HG03135 (cell line): ENCODE measurements around the gene DIP2C.

ENCODE experiments used
- ATAC-seq: cut with Tn5 transposase; IDR thresholded peaks from one replicate; pipeline ENCODE4 v1.9.1; 2021; ENCODE audit warnings: mild to moderate bottlenecking, moderate library complexity; ENCODE audit not compliant: unreplicated experiment

The DIP2C gene

DNA sequence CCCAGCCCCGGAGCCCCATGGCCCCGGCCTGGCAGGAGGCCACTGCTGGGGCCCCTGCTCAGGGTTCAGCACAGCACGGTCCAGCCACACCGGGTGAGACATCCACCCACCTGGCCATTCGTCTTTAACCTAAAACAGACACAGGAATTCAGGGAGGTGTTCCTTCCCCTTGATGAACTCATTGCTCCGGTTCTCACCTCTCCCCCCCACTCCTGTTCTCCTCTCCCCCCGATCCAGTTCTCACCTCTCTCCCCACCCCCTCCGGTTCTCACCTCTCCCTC is 129.8 kb downstream of the DIP2C start:
- no peak for ATAC-seq

DNA sequence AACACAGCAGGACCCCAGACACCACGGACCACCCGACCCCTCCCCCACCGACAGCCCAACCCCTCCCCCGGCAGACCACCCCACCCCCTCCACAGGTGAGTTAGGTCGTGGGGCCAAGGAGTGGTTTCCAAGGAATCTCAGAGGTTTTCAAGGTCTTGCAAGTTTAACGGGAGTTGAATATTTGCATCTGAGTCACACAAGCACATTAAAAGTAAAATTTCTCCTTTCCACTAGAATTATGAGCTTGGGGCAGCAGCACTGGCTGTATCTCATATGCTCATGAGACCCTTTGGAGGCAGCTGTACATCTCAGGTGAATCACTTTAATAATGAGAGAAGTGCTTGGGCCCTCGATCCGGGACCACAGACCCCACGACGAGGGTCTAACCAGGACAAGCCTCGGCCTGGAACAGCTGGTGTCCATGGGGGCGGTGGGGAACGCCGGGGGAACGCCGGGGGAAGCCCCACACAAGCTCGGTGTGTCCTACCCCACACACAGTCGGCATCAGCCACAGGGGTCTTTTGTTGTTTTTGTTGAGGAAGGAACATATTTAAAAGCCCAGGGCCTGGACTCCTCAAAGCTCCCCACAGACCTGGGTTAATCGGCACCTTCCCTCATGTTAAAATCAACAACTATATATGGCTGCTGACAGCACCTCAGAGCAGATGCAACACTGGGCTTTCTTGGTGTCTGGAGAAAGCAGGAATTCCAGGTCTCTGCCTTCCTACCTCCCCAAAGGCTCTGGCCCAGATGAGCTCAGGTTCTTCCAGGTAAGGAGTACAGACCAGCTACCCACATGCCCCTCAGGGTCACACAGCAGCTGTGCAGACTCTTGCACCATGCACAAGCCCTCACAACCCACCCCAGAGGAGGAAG is 130.3 kb downstream of the DIP2C start:
- ATAC-seq, result no peak

DNA sequence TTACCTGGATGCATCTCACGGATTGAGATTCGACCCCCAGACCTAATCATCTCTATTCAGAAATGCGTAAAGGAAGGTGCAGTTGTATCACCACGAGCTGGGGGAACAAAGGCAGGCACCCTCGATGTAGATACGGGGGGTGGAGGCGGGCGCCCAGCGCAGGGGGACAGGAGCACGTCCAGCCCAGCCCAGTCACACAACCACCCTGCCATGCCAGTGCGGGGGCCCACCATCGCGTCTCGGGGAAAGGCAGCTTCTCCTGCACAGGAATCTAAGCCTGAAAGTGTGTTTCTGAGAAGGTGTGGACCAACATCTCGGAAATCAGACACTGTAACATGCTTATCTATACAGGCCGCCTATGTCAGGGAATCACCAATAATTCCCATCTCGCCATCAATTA is 131.1 kb downstream of the DIP2C start:
- ATAC-seq, result no peak

DNA sequence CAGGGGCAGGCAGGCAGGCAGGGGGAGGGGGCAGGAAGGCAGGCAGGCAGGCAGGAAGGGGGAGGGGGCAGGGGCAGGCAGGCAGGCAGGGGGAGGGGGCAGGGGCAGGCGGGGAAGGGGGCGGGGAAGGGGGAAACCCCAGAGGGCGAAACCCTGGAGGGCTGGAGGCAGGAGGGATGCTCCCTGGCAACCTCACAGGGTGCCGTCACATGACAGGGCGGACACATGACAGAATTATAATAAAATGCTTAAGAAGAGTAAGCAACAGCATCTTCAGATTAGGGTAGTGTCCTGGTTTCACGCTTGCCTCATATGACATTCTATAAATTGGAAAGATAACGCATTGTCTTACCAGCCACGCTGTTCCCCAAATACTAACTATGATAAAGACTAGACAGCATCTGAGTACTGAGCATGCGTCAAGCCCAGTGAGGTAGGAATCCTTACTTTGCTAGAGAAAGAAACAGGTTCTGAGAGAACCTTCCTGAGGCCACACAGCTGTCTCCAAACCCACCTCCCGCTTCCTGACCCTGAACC is 131.6 kb downstream of the DIP2C start:
- ATAC-seq, result no peak

DNA sequence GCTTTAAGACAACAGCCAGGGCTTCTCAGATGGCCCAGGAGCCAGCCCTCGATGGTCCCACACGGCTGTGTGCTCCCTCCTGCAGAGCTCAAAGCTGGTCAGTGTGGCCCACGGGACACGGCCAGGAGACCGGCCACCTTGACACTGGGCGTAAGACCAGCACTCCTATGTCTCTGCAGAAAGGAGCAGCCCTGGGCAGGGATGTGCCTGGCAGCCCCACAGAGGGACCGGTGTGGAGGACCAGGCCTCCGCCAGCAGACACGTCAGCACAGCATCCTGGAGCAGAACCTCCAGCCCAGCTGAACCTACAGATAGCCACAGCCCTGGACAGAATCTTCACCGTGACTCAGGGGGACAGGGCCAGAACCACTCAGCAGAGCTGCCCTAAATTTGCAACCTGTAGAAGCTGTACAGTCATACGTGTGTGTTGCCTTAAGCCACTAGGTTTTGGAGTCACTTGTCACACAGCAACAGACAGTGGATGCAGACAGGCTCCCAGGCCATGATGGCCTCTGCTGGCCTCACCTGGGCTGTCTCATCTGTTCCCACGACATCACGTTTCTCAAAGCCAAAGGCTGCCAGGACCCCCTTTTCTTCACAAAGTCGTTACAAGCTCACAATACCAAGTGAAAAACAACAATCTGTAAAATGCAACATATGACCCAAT is 132.4 kb downstream of the DIP2C start:
- ATAC-seq, result no peak

DNA sequence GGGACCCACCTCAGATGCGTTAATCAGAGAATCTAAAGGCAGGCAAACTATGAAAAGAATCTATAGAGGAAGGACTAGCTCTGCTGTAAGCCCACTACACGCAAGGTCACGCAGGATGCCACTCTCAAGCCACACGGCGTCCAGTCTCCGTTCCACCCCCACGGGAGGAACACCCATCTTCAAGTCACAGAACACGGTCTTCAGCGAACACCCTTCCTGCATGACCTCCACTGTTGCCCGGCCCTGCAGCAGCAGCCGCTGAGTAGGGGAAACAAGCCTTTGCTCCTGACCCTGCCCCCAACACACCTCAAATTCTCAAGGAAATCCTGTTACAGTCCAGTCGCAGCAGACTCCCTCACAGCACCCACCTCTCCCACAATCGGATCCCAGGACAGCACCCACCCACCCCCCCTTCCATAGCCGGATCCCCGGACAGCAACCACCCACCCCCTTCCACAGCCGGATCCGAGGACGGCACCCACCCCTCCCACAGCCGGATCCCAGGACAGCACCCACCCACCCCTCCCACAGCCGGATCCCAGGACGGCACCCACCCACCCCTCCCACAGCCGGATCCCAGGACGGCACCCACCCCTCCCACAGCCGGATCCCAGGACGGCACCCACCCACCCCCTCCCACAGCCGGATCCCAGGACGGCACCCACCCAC is 133.7 kb downstream of the DIP2C start:
- no peak for ATAC-seq

DNA sequence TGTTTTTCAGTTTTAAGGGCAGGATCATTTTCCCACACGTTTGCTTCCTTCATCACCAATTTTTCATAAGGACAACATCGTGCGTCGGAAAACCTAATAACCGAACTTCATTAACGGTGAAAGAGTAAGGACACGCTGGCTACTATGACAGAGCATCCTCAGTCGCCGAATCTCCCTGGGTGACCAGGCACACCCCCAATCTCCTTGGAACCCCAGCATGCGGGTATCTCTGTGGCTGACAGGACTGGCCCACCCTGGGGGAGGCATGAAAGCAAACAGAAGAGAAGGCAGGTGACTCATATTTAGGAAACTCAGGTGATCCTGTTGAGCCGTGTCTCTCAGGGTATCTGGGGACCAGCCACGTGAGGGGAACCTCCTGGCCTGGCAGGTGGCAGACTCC is 134.2 kb downstream of the DIP2C start:
- ATAC-seq, result no peak

DNA sequence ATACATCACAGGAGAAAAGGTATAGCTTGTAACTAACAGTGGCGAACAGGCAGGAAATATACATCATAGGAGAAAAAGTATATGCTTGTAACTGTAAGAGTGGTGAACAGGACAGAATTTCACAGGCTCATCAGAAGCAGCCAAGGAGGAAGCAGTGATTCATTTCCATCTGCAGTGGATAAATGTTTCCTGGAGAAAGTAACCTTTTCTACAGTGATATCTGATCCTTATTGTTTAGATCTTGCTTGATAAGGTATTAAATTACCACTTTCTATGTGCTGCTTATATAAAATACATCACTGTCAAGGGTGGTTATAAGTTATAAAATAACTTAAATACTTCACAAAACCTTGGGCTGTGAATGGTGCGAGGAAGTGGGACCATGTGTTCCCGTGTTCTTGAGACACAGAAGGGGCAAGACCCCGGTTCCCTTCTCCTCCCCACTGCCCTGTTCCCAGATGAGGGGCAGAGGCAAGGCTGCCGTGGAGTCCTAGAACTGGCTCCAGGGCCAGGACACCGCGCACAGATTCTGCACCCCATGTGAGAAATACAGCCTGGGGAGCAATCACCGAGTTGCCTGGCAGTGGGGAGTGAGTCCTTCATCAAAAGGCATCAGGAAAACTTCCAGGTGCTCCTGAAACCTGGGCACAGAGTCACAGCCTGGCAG is 135.2 kb downstream of the DIP2C start:
- no peak for ATAC-seq

DNA sequence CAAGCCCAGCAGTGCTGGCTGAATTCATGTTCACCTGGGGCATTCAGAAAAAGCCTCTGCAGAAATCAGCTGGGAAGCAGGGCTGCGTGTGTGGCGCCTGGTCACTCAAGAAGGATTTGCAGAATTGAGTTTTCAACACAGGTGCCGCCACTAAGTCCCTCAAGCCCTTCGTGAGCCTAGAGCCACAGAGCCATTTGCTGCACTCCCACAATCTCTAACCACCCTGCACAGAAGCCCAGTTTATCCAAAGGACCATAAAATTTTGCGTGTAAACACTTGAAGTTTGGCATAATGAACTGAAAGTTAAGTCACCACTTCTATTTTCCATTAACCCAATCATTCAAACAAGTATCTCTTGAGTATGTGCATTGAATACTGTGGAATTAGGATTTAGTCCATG is 136.2 kb downstream of the DIP2C start:
- no peak for ATAC-seq

DNA sequence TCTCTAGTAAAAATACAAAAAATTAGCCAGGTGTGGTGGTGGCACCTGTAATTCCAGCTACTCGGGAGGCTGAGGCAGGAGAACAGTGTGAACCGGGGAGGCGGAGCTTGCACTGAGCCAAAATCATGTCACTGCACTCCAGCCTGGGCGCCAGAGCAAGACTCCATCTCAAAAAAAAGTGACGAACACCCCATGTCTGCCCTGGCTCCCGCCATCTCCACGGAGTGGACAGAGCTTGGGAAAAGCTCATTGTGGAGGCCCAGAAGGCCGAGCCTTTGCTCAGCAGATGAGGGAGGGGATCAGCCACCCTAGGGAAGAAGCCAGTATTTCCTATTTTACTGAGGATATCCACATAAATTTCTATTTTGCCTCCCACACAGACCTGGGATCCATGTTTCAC is 136.8 kb downstream of the DIP2C start:
- ATAC-seq, result no peak

DNA sequence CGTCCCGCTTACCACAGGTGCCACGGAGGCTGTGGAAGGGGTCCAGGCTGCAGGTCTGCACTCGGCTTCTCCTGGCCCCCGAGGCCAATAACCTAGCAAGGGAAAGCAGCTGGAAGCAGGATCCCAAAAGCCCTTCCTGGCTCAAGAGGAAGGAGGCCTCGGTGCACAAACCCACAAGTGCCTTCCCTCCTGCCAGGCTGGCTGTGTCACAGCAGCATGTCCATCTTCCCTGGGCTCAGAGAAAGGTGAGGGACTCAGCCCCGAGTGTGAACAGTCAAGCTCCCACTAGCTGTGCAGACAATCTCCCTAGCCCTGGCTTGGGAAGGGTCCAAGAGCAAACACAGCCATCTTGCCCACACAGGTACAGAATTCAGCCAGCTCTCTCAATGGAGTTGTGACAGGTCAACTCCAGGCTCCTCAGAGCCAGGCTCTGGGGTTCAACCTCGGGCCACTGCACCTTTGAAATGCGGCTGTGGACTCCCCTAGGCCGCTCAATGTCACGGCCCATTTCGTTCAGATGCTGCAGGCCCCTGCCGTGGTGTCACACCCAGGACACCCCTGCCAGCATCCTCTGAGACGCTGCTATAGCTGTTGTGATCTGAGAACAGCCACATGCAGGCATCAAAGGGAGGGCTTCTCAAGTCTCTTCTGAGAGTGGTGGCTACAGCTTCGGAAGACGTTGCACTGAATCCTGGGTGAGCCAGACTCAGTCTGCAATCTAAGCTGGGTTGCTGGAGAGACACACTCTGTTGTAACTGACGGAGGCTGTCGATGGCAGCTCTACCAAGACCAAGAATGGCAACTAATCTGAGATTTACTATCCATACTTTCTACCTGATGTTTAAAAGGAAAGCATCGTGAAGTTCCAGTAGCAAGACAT is 137.9 kb downstream of the DIP2C start:
- ATAC-seq, result no peak

DNA sequence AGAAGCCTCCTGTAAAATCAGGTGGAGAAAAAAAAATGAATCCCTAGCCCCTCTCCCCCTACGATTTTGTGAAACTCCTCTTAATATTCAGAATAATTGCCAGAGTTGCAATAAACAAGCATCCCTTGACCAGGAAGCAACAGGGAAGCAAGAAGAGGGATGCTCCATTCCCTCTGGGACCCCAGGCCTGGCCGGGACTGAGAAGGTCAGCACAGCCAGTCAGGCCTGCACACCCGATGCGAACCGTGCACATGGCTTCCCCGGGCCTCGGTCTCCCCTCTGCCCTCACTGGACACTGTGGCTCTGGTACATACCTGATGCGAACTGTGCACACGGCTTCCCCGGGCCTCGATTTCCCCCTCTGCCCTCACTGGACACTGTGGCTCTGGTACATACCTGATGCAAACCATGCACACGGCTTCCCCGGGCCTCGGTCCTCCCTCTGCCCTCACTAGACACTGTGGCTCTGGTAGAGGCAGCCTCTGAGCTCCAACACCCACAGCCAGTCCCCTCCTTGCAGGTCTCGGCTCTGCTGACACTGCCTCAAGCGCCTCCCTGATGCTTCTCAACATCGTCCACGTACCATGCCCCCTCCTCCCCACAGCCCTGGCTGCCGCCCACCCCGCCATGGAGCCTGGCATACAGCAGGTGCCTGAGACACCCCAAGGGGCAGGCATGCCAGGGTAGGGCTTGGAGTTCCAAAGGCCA is 138.6 kb downstream of the DIP2C start:
- ATAC-seq, result no peak

DNA sequence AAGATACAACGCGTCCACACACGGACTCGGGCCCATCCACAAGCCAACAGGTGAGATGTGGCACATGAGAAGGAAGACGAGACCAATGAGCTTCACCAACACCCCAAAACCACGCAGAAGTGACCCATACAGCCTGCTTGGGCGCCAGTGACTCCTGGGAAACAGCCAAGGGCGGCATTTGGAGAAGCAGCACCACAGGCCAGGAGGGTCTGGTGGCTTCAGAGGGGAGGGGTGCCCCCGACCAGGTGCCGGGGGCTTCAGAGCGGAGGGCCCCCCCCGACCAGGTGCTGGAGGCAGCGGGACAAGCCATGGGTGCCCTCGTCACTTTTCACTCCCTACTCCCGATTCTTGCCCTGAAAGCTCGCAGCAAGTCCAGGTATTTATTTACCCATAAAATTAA is 140.1 kb downstream of the DIP2C start:
- no peak for ATAC-seq

DNA sequence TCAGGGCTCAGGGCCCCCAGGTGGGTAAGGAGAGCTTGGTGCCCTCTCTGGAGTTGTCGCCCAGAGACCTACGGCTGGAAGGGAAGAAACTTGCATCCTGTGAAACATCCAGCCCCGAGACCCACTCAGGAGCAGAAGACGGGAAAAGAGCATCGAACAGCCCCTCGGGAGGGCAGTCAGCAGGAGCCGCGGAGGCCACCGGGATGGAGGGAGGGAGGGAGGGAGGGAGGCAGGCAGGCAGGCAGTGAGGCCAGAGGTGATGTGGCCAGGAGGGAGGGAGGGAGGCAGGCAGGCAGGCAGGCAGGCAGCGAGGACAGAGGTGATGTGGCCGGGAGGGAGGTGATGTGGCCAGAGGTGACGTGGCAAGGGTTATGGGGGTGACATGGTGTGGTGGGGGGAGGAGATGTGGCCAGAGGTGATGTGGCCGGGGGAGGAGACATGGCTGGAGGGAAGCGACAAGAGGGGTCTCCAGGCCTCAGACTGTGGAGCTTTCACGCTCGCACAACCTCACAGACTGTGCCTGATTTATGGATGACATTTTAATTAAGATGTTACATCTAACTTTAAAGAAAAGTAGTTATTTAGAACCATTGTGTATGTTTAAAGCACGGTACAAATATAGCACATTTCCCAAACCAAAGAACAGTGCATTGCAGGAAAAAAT is 141.1 kb downstream of the DIP2C start:
- ATAC-seq, result no peak

DNA sequence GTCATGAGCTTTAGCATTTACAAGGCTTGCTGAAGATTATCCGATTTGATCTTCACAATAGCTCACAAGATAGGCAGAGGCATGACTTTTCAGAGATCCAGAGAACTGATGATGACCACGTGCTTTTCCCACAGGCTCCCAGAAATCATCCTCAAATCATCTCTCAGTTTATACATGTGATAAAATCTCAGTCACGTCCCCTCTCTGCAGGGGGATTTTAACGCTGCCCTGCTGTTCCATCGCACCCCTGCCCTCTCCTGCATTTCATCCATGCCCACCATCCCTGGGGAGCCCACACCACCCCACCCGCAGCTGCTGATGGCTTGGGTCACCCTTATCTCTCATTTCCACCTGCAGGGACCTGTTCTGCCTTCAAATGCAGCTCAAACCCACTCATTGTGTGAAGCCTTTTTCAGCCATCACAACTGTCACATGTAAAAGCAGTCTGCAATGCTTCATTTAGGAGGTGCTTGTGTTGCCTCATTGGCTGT is 141.8 kb downstream of the DIP2C start:
- ATAC-seq, result no peak

DNA sequence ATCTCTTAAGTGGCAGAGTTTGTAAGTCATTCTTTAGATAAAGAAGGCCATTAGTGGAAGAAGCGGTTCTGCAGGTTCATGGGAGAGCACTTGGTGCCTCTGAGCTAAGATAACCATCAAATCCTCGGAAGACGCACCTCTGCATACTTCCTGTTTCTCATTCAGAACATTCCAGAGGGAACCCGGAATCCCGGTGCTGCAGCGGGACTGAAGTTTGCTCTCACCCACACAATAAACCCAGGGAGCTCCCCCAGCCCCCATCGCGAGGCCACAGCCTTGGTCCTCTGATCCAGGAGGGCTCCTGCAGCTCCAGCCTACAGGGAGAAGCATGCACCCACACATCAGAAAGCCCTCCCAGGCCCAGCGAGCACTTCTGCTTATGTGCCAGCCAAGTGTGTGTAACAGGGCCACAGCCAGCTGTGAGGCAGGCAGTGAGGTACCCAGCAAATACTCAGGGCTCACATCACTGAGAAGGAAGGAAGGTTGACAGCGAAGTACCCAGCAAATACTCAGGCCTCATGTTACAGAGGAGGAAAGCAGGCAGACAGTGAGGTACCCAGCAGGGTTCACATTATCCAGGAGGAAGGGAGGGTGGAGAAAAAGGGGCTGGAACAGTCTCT is 142.4 kb downstream of the DIP2C start:
- no peak for ATAC-seq

DNA sequence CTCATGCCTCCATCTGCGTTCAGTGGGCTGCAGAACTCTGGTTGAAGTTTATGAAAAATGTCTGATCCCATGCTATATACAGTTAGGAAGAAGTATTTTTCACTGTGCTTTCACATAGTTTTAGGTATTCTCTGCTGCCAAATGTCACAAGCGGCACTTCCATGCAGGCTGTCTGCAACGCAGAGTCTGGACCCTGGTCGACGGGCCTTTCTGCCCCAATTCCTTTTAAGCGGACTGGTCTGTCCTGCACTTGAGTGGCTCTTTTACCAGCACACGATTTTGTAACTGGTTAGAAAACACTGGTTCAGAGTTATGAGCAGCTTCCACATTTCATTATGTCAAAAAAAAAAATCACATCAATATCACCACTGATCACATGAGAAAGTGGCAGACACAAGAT is 143.0 kb downstream of the DIP2C start:
- ATAC-seq, result no peak
